ENCODE data around the gene TNFAIP6.

- TF ChIP-seq CTCF (conservative IDR thresholded peaks at IDR 0.05 in 1 of 2, IDR thresholded peaks at IDR 0.05 in 1 of 2; ENCODE audit: low read depth in 1 of 2, low read length in 2 of 2), result no peak
- TF ChIP-seq EZH2 (IDR thresholded peaks at IDR 0.05; ENCODE audit: low read length, missing control alignments), result no peak
Measured at GRCh38 chr2:151408788-151409600, 51.6 kb downstream of the TNFAIP6 start.
